ENCODE results near the gene PDRG1.

PDRG1 gene

DNA sequence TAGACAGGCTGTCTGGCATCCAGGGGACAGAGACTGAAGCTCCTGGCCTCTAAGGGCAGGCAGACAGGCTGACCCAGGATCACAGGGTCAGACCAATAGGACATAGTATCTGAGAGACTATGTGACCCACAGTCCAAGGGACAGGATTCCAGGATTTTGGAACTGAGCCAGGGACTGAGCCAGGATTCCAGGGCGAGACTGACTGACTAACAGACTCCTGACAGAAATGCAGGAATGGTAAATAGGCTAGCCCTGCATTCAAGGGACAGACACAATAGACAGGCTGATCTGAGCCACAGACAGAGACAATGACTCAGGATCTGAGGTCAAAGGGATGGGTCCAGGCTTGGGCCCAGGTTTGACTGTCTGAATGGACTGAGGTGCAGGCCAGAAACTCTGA, 35.9 kb upstream of the PDRG1 start:
- Histone ChIP-seq H3K4me2 (ENCODE audit: low read length) (no peak overlapping the region), H3K4me3 (ENCODE audit: low read length) (no peak overlapping the region), H3K79me2 (ENCODE audit: low read length) (no peaks in the 10 kb centered on the region), H3K9ac (ENCODE audit: low read length) (no peak overlapping the region), H3K4me1 (ENCODE audit: low read length) (no peaks in the 10 kb centered on the region), H3K36me3 (replicated peaks; ENCODE audit: low read depth, low read length) (no peaks in the 10 kb centered on the region), H4K20me1 (ENCODE audit: insufficient read depth, low read length) (no peaks in the 10 kb centered on the region), H3K9me3 (ENCODE audit: insufficient read depth, low read length) (no peaks in the 10 kb centered on the region), H3K27ac (ENCODE audit: low read length) (no peak overlapping the region), H3K27me3 (ENCODE audit: low read depth, low read length) (peaks cover 8% of the 10 kb centered on the region; the same call in 1 of the 2 replicates), H2AFZ (ENCODE audit: low read depth, low read length) (no peak overlapping the region)
- TF ChIP-seq, protein P1, sequence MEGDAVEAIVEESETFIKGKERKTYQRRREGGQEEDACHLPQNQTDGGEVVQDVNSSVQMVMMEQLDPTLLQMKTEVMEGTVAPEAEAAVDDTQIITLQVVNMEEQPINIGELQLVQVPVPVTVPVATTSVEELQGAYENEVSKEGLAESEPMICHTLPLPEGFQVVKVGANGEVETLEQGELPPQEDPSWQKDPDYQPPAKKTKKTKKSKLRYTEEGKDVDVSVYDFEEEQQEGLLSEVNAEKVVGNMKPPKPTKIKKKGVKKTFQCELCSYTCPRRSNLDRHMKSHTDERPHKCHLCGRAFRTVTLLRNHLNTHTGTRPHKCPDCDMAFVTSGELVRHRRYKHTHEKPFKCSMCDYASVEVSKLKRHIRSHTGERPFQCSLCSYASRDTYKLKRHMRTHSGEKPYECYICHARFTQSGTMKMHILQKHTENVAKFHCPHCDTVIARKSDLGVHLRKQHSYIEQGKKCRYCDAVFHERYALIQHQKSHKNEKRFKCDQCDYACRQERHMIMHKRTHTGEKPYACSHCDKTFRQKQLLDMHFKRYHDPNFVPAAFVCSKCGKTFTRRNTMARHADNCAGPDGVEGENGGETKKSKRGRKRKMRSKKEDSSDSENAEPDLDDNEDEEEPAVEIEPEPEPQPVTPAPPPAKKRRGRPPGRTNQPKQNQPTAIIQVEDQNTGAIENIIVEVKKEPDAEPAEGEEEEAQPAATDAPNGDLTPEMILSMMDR (IDR thresholded peaks at IDR 0.05; ENCODE audit: low read depth, low read length), result no peak
- TF ChIP-seq EZH2phosphoT487 (IDR thresholded peaks at IDR 0.05; ENCODE audit: low read depth), result no peak

- Histone ChIP-seq H3K79me2 (ENCODE audit: low read length) (no peaks in the 10 kb centered on the region), H3K36me3 (replicated peaks; ENCODE audit: low read depth, low read length) (no peaks in the 10 kb centered on the region), H3K9me3 (ENCODE audit: insufficient read depth, low read length) (no peaks in the 10 kb centered on the region), H3K9ac (ENCODE audit: low read length) (no peak overlapping the region), H3K27me3 (ENCODE audit: low read depth, low read length) (peaks cover 4% of the 10 kb centered on the region; the same call in 1 of the 2 replicates), H3K4me3 (ENCODE audit: low read length) (no peak overlapping the region), H3K4me2 (ENCODE audit: low read length) (no peak overlapping the region), H2AFZ (ENCODE audit: low read depth, low read length) (no peak overlapping the region), H3K27ac (ENCODE audit: low read length) (no peak overlapping the region), H3K4me1 (ENCODE audit: low read length) (no peaks in the 10 kb centered on the region), H4K20me1 (ENCODE audit: insufficient read depth, low read length) (no peaks in the 10 kb centered on the region)
- no peak for TF ChIP-seq EZH2phosphoT487 (IDR thresholded peaks at IDR 0.05; ENCODE audit: low read depth)
- TF ChIP-seq, protein P1 (IDR thresholded peaks at IDR 0.05; ENCODE audit: low read depth, low read length), result no peak
Measured at GRCh38 chr20:31984981-31985471, 33.2 kb upstream of the PDRG1 start.

DNA sequence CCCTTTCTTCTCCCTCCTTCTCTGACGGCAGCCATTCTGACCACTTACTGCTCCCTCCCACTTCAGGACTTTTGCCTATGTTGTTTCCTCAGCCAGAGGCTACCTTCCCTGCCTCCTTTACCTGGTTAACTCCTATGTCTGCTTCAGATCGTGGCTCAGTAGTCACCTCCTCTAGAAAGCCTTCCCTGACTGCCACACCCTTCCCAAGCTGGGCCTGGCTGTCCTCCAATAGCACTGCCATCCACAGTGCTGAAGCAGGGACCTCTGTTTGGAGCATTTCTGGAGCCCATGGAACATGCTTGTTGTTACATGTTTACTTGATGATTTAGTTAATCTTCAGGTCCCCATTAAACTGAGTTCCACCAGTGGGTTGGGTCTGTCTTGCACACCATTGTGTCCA, 29.9 kb upstream of the PDRG1 start:
- Histone ChIP-seq H3K4me1 (ENCODE audit: low read length) (no peaks in the 10 kb centered on the region), H3K9me3 (ENCODE audit: insufficient read depth, low read length) (no peaks in the 10 kb centered on the region), H3K27me3 (ENCODE audit: low read depth, low read length) (peaks cover 6% of the 10 kb centered on the region), H3K79me2 (ENCODE audit: low read length) (no peaks in the 10 kb centered on the region), H2AFZ (ENCODE audit: low read depth, low read length) (no peak overlapping the region), H3K36me3 (replicated peaks; ENCODE audit: low read depth, low read length) (no peaks in the 10 kb centered on the region), H4K20me1 (ENCODE audit: insufficient read depth, low read length) (no peaks in the 10 kb centered on the region), H3K4me3 (ENCODE audit: low read length) (no peak overlapping the region), H3K9ac (ENCODE audit: low read length) (no peak overlapping the region), H3K4me2 (ENCODE audit: low read length) (no peak overlapping the region), H3K27ac (ENCODE audit: low read length) (no peak overlapping the region)
- TF ChIP-seq EZH2phosphoT487 (IDR thresholded peaks at IDR 0.05; ENCODE audit: low read depth), result no peak
- TF ChIP-seq, protein P1 (IDR thresholded peaks at IDR 0.05; ENCODE audit: low read depth, low read length), result no peak

DNA sequence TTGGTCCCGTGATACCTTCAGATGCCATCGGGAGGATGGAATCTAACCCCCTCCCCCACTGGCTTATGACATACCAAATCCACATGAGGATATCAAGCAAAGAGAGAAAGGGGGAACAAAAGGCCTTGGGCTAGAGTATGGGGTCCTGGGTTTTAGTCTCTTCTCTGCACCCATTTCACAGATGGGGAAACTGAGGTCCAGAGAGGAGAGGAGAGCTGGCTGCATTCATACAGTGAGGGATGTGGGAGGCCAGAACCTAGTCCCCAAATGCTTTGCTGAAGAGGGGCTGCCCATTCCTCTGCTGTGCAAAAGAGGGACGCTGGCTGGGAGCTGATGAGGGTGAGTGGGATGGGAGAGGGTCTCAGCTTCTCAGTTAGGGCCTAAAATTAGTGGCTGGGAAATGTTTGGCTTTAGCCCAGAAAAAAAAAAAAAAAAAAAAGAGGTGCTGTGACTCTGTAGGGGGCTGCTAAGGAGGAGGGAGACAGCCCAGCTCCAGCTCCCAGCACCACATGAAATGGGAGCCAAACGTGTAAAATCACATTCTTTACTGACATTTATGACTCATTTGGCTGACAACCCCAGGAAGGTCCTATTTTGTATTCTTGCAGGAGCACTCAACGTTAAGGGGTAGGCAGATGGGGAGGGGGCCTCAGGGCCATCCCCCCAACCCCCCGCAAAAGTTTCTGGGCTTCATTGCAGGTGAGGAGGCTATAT, 28.0 kb upstream of the PDRG1 start:
- TF ChIP-seq EZH2phosphoT487 (IDR thresholded peaks at IDR 0.05; ENCODE audit: low read depth), result no peak
- TF ChIP-seq, protein P1 (IDR thresholded peaks at IDR 0.05; ENCODE audit: low read depth, low read length), result no peak
- H3K4me2 ChIP-seq (ENCODE audit: low read length), result no peak overlapping the region
- H3K4me1 ChIP-seq (ENCODE audit: low read length), result no peaks in the 10 kb centered on the region
- no peaks in the 10 kb centered on the region for H3K36me3 ChIP-seq (replicated peaks; ENCODE audit: low read depth, low read length)
- H3K27ac ChIP-seq (ENCODE audit: low read length), result no peak overlapping the region
- H3K79me2 ChIP-seq (ENCODE audit: low read length), result no peaks in the 10 kb centered on the region
- no peak overlapping the region for H3K4me3 ChIP-seq (ENCODE audit: low read length)
- no peaks in the 10 kb centered on the region for H3K9me3 ChIP-seq (ENCODE audit: insufficient read depth, low read length)
- H3K27me3 ChIP-seq (ENCODE audit: low read depth, low read length), result peaks cover 8% of the 10 kb centered on the region
- no peak overlapping the region for H2AFZ ChIP-seq (ENCODE audit: low read depth, low read length)
- no peaks in the 10 kb centered on the region for H4K20me1 ChIP-seq (ENCODE audit: insufficient read depth, low read length)
- H3K9ac ChIP-seq (ENCODE audit: low read length), result no peak overlapping the region

Measured in OCI-LY3 (cell line).